Large intestine (tissue), 3 donors: ENCODE results near the gene MICALL1. TPM values are rescaled to one million over a fixed set of nuclear protein-coding genes. Genes with fewer than 3 reads are reported as not detected.
"Not testable (repeated sequence)": the region's sequence is repeated elsewhere in the genome, so short reads cannot be mapped to it uniquely, and the experiment has no call there.

Source experiments
- DNase-seq, 2 donors: peaks; one replicate each; pipeline versions ENCODE4 v3.0.0 to v3.0.0-alpha.2; 2013
- H3K27ac ChIP-seq: one replicate; pipeline ENCODE4 v1.5.1; 2013; ENCODE audit warnings: low read length
- H3K27me3 ChIP-seq: 2 replicates; pipeline ENCODE4 v1.6.1; 2013; ENCODE audit warnings: low read length; ENCODE audit not compliant: control insufficient read depth, insufficient read depth
- H3K36me3 ChIP-seq: 2 replicates; pipeline ENCODE4 v1.6.1; 2013; ENCODE audit warnings: low read length; ENCODE audit not compliant: control insufficient read depth, insufficient read depth
- H3K4me1 ChIP-seq: one replicate; pipeline ENCODE4 v1.6.1; 2013; ENCODE audit warnings: low read length; ENCODE audit not compliant: control insufficient read depth, insufficient read depth
- H3K4me3 ChIP-seq: one replicate; pipeline ENCODE4 v1.5.1; 2013; ENCODE audit warnings: low read length
- H3K9me3 ChIP-seq: one replicate; pipeline ENCODE4 v1.6.1; 2013; ENCODE audit warnings: mild to moderate bottlenecking, low read depth, low read length, moderate library complexity; ENCODE audit not compliant: control insufficient read depth
- WGBS: methylation state at CpG from one replicate; pipeline ENCODE4 v1.1.5; 2013; ENCODE audit warnings: low lambda C conversion rate; ENCODE audit not compliant: insufficient coverage; 5-methylcytosine and 5-hydroxymethylcytosine counted together
- polyA plus RNA-seq: library from polyadenylated mRNA; unstranded; fragments of 120-200 nt; gene quantifications from one replicate; pipeline ENCODE4 v1.2.1, GENCODE V29; 2013

MICALL1 gene
- polyA plus RNA-seq, 1 donor, result 14.5 TPM

- no peak for DNase-seq
- no peaks in the 10 kb centered on the region for H3K4me1 ChIP-seq
- H3K27ac ChIP-seq, result no peak overlapping the region
- no CpG with 5 or more reads among the region's 3 CpGs for WGBS
- peaks cover 30% of the 10 kb centered on the region for H3K36me3 ChIP-seq
- H3K4me3 ChIP-seq, result no peak overlapping the region
- no peaks in the 10 kb centered on the region for H3K9me3 ChIP-seq
- no peaks in the 10 kb centered on the region for H3K27me3 ChIP-seq
These were observed 66.4 kb downstream of the MICALL1 start for GRCh38 chr22:37972527-37972926.

GRCh38 chr22:37973271-37974170 lies 67.4 kb downstream of the MICALL1 start:
- Histone ChIP-seq H3K27me3 (no peaks in the 10 kb centered on the region), H3K27ac (no peak overlapping the region), H3K4me1 (no peaks in the 10 kb centered on the region), H3K9me3 (no peaks in the 10 kb centered on the region), H3K36me3 (peaks cover 20% of the 10 kb centered on the region), H3K4me3 (no peak overlapping the region)
- DNase-seq, result no peak
- WGBS, result no CpG with 5 or more reads among the region's 33 CpGs

- Histone ChIP-seq H3K27ac (no peak overlapping the region), H3K4me1 (no peaks in the 10 kb centered on the region), H3K9me3 (no peaks in the 10 kb centered on the region), H3K36me3 (peaks cover 12% of the 10 kb centered on the region), H3K4me3 (no peak overlapping the region), H3K27me3 (no peaks in the 10 kb centered on the region)
- no CpG with 5 or more reads among the region's 2 CpGs for WGBS
- DNase-seq, result no peak
These were observed 69.1 kb downstream of the MICALL1 start for GRCh38 chr22:37975153-37975552.

- H3K4me1 ChIP-seq, H3K27ac ChIP-seq, H3K9me3 ChIP-seq, H3K27me3 ChIP-seq, H3K4me3 ChIP-seq, DNase-seq: not testable (repeated sequence)
- no CpG with 5 or more reads among the region's 8 CpGs for WGBS
- peaks cover 12% of the 10 kb centered on the region for H3K36me3 ChIP-seq
These were observed 69.9 kb downstream of the MICALL1 start for GRCh38 chr22:37976022-37976421.

GRCh38 chr22:37976547-37976946 lies 70.5 kb downstream of the MICALL1 start:
- no peaks in the 10 kb centered on the region for H3K9me3 ChIP-seq
- no peak overlapping the region for H3K27ac ChIP-seq
- no CpG with 5 or more reads among the region's 4 CpGs for WGBS
- no peaks in the 10 kb centered on the region for H3K27me3 ChIP-seq
- H3K4me3 ChIP-seq, result no peak overlapping the region
- peaks cover 11% of the 10 kb centered on the region for H3K4me1 ChIP-seq
- DNase-seq, result no peak
- peaks cover 12% of the 10 kb centered on the region for H3K36me3 ChIP-seq

GRCh38 chr22:37979782-37980181 lies 73.7 kb downstream of the MICALL1 start:
- Histone ChIP-seq H3K27ac (no peak overlapping the region), H3K36me3 (no peaks in the 10 kb centered on the region), H3K27me3 (peaks cover 16% of the 10 kb centered on the region), H3K4me1 (peaks cover 27% of the 10 kb centered on the region), H3K4me3 (no peak overlapping the region), H3K9me3 (peaks cover 6% of the 10 kb centered on the region)
- no peak for DNase-seq
- WGBS, result no CpG with 5 or more reads among the region's 8 CpGs

GRCh38 chr22:37981282-37982011 lies 75.3 kb downstream of the MICALL1 start:
- WGBS, result no CpG with 5 or more reads among the region's 6 CpGs
- Histone ChIP-seq H3K9me3 (peaks cover 6% of the 10 kb centered on the region), H3K27me3 (peaks cover 16% of the 10 kb centered on the region), H3K36me3 (no peaks in the 10 kb centered on the region), H3K27ac (peak overlapping the region; percentile 69), H3K4me3 (no peak overlapping the region), H3K4me1 (peaks cover 27% of the 10 kb centered on the region)
- peak; percentile 70 to 77 for DNase-seq

- WGBS, result 80% methylated on average over 1 of the region's 8 CpGs
- H3K4me1 ChIP-seq, result peaks cover 27% of the 10 kb centered on the region
- H3K36me3 ChIP-seq, result no peaks in the 10 kb centered on the region
- H3K4me3 ChIP-seq, result no peak overlapping the region
- H3K27me3 ChIP-seq, result peaks cover 16% of the 10 kb centered on the region
- DNase-seq, result peak; percentile 46 to 72
- H3K9me3 ChIP-seq, result peaks cover 6% of the 10 kb centered on the region
- peak overlapping the region; percentile 69 for H3K27ac ChIP-seq
These were observed 76.2 kb downstream of the MICALL1 start for GRCh38 chr22:37982151-37982785.

GRCh38 chr22:37982938-37983859 lies 77.1 kb downstream of the MICALL1 start:
- H3K9me3 ChIP-seq, result peaks cover 6% of the 10 kb centered on the region
- peaks cover 16% of the 10 kb centered on the region for H3K27me3 ChIP-seq
- no CpG with 5 or more reads among the region's 84 CpGs for WGBS
- H3K27ac ChIP-seq, result peak overlapping the region; percentile 69
- peaks cover 27% of the 10 kb centered on the region for H3K4me1 ChIP-seq
- DNase-seq, result no peak
- peak overlapping the region; percentile 11 for H3K4me3 ChIP-seq
- no peaks in the 10 kb centered on the region for H3K36me3 ChIP-seq
